K562 (cell line): ENCODE data around the gene CENPT. TPM values are rescaled to one million over a fixed set of nuclear protein-coding genes. Genes with fewer than 3 reads are reported as not detected.

Experiments used
- DMBX1 ChIP-seq: fragments of 250-450 bp; sonication (Bioruptor Pico); IDR thresholded peaks from 2 replicates; pipeline ENCODE4 v1.8.0; 2022; ENCODE audit warnings: inconsistent platforms, mild to moderate bottlenecking, moderate library complexity, borderline replicate concordance
- ERF ChIP-seq: fragments of 450-650 bp; formaldehyde crosslinking; IDR thresholded peaks from 2 replicates; pipeline ENCODE4 v1.4.0; 2020; ENCODE audit warnings: mild to moderate bottlenecking, mixed read lengths
- FOS ChIP-seq: IDR thresholded peaks from 3 replicates; pipeline ENCODE4 v1.6.1; 2011; ENCODE audit not compliant: insufficient read length; ENCODE audit errors: extremely low read depth
- KDM2B ChIP-seq: fragments of 250-450 bp; sonication (Bioruptor Pico); IDR thresholded peaks from 2 replicates; pipeline ENCODE4 v1.8.0; 2021; ENCODE audit warnings: mild to moderate bottlenecking, moderate library complexity
- KDM5B ChIP-seq: fragments of 200-600 bp; sonication (generic); IDR thresholded peaks from 2 replicates; pipeline ENCODE4 v1.6.1; 2012; ENCODE audit warnings: low read depth, mild to moderate bottlenecking, moderate library complexity, low read length, control low read depth, inconsistent platforms; ENCODE audit not compliant: insufficient replicate concordance
- MCM2 ChIP-seq: fragments of 450-650 bp; IDR thresholded peaks from 2 replicates; pipeline ENCODE4 v1.6.1; 2017; ENCODE audit warnings: low read depth, mild to moderate bottlenecking
- MTA3 ChIP-seq: fragments of 450-650 bp; formaldehyde crosslinking; IDR thresholded peaks from 2 replicates; pipeline ENCODE4 v1.6.1; 2017; ENCODE audit warnings: mild to moderate bottlenecking, borderline replicate concordance
- NFIX ChIP-seq: fragments of 250-450 bp; sonication (Bioruptor Pico); IDR thresholded peaks from 2 replicates; pipeline ENCODE4 v1.4.0; 2020; ENCODE audit warnings: low read depth, mild to moderate bottlenecking, moderate library complexity
- STAG1 ChIP-seq: sonication (generic); formaldehyde crosslinking; IDR thresholded peaks from 2 replicates; pipeline ENCODE4 v1.5.0; 2020; ENCODE audit warnings: missing genetic modification reagents, borderline replicate concordance
- SUPT5H ChIP-seq: fragments of 450-650 bp; IDR thresholded peaks from 2 replicates; pipeline ENCODE4 v1.6.1; 2016
- TCF3 ChIP-seq: sonication (generic); formaldehyde crosslinking; IDR thresholded peaks from 2 replicates; pipeline ENCODE4 v1.4.0; 2020; ENCODE audit warnings: mild to moderate bottlenecking, missing genetic modification reagents
- ZNF197 ChIP-seq: fragments of 200-800 bp; sonication (Bioruptor generic); IDR thresholded peaks from 2 replicates; pipeline ENCODE4 v1.6.1; 2016; ENCODE audit warnings: low read depth, missing genetic modification characterization, missing compliant biosample characterization
- polyA plus RNA-seq, 8 experiments: library from polyadenylated mRNA; depleted of rRNA in 4 of 8; stranded (reverse) in 5 of 8; unstranded in 3 of 8; fragments of >200 nt; fragmentation: Nextera tagmentation in 2 of 8; fragmentation: Illumina TruSeq in 1 of 8; extraction: Ambion mirVana in 2 of 8; extraction: Trizol in 1 of 8; gene quantifications; 2 replicates each; pipeline versions ENCODE4 v1.2.1 to v1.2.3, GENCODE V29; 2011 to 2014; ENCODE audit warnings: inconsistent platforms in 1 of 8, missing spikeins in 1 of 8
- total RNA-seq, 7 experiments: library from RNA; depleted of rRNA in 6 of 7; stranded (reverse); fragments of >200 nt in 6 of 7; fragmentation: Illumina TruSeq in 2 of 7; extraction: Trizol in 2 of 7; gene quantifications; 2 replicates each; pipeline versions ENCODE4 v1.2.1 to v1.2.3, GENCODE V29; 2011 to 2021; ENCODE audit warnings: low replicate concordance in 1 of 7
- TF ChIP-seq, protein P1 (sequence below): fragments of 450-650 bp; formaldehyde crosslinking; IDR thresholded peaks from 2 replicates; pipeline ENCODE4 v1.4.0; 2020; ENCODE audit warnings: mild to moderate bottlenecking, mixed read lengths
- TF ChIP-seq, protein P2 (sequence below): fragments of 250-450 bp; sonication (Bioruptor Pico); IDR thresholded peaks from 2 replicates; pipeline ENCODE4 v1.5.0; 2020; ENCODE audit warnings: mild to moderate bottlenecking
- TF ChIP-seq, protein P3 (sequence below): fragments of 250-450 bp; sonication (Bioruptor Pico); IDR thresholded peaks from 2 replicates; pipeline ENCODE4 v1.6.1; 2021; ENCODE audit warnings: mild to moderate bottlenecking
- TF ChIP-seq, protein P4 (sequence below): fragments of 450-650 bp; IDR thresholded peaks from 2 replicates; pipeline ENCODE4 v1.6.1; 2014; ENCODE audit warnings: low read depth, mild to moderate bottlenecking, moderate library complexity, borderline replicate concordance
- TF ChIP-seq, protein P5 (sequence below): fragments of 250-450 bp; sonication (Bioruptor Pico); IDR thresholded peaks from 2 replicates; pipeline ENCODE4 v1.5.0; 2020; ENCODE audit warnings: mild to moderate bottlenecking, borderline replicate concordance
- TF ChIP-seq, protein P6 (sequence below), 2 experiments: IDR thresholded peaks; 2 replicates each; pipeline ENCODE4 v1.6.1; 2012; ENCODE audit warnings: improper control_type of control experiment in 2 of 2, low read depth in 2 of 2, low read length in 2 of 2, borderline replicate concordance in 1 of 2

CENPT gene
- total and polyA plus RNA-seq, 9 of the 15 experiments (the other 6 are each of a cell fraction or from before 2014, with no cell fraction given) = 3.6 to 94.2 (median 44.1) TPM

DNA sequence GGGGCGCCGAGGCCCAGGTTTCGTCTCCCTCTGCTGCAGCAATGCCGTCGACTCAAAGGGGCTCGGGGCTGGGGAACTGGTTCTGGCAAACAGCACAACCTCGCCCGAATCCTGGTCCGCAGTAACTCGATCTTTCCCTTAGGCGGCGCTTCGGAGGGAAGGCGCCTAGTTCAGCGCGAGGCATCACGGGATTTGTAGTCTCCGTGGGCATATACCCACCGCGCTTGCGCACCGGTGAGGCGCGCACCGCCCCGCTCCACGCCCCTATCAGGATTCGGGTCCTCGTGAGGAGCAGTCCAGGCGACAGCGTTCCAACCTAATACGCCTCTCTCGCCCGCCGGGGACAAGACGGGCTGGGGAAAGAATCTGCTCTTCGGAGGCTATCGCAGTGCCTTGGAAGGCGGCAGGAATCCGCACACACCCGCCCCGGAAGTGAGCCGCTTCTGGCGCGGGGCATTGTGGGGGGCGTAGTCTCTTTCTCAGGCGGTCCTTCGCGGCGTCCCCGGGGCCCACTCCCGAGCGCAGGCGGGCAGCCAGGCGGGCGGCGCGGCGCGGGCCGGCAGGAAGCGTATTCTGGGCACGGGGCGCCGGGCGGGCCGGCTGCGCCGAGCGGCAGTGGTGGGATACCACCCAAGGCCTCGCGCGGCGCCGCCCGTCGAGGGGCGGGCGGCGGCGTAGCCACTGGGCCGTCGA, 5.5 kb downstream of the CENPT start, which contains the start of gene THAP11 (continued):
- TF ChIP-seq, protein P1, sequence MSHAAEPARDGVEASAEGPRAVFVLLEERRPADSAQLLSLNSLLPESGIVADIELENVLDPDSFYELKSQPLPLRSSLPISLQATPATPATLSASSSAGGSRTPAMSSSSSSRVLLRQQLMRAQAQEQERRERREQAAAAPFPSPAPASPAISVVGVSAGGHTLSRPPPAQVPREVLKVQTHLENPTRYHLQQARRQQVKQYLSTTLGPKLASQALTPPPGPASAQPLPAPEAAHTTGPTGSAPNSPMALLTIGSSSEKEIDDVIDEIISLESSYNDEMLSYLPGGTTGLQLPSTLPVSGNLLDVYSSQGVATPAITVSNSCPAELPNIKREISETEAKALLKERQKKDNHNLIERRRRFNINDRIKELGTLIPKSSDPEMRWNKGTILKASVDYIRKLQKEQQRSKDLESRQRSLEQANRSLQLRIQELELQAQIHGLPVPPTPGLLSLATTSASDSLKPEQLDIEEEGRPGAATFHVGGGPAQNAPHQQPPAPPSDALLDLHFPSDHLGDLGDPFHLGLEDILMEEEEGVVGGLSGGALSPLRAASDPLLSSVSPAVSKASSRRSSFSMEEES = no peak
- TF ChIP-seq, protein P2, sequence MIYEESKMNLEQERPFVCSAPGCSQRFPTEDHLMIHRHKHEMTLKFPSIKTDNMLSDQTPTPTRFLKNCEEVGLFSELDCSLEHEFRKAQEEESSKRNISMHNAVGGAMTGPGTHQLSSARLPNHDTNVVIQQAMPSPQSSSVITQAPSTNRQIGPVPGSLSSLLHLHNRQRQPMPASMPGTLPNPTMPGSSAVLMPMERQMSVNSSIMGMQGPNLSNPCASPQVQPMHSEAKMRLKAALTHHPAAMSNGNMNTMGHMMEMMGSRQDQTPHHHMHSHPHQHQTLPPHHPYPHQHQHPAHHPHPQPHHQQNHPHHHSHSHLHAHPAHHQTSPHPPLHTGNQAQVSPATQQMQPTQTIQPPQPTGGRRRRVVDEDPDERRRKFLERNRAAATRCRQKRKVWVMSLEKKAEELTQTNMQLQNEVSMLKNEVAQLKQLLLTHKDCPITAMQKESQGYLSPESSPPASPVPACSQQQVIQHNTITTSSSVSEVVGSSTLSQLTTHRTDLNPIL = no peak
- TF ChIP-seq KDM2B (no peak), KDM5B (peak; percentile 74), TCF3 (CRISPR knock-in tag) (0 out of 2 replicates have a peak, but pooled peaks have one; percentile 29), STAG1 (CRISPR knock-in tag) (no peak), ERF (CRISPR knock-in tag) (no peak), NFIX (no peak), FOS (no peak), DMBX1 (CRISPR knock-in tag) (no peak; the same call in 1 of the 2 replicates), MTA3 (no peak), ZNF197 (CRISPR knock-in tag) (no peak), SUPT5H (peak; percentile 82), MCM2 (no peak)
- TF ChIP-seq, protein P3, sequence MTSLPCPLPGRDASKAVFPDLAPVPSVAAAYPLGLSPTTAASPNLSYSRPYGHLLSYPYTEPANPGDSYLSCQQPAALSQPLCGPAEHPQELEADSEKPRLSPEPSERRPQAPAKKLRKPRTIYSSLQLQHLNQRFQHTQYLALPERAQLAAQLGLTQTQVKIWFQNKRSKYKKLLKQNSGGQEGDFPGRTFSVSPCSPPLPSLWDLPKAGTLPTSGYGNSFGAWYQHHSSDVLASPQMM = no peak
- TF ChIP-seq, protein P4, sequence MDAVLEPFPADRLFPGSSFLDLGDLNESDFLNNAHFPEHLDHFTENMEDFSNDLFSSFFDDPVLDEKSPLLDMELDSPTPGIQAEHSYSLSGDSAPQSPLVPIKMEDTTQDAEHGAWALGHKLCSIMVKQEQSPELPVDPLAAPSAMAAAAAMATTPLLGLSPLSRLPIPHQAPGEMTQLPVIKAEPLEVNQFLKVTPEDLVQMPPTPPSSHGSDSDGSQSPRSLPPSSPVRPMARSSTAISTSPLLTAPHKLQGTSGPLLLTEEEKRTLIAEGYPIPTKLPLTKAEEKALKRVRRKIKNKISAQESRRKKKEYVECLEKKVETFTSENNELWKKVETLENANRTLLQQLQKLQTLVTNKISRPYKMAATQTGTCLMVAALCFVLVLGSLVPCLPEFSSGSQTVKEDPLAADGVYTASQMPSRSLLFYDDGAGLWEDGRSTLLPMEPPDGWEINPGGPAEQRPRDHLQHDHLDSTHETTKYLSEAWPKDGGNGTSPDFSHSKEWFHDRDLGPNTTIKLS = peak; percentile 95
- TF ChIP-seq, protein P5, sequence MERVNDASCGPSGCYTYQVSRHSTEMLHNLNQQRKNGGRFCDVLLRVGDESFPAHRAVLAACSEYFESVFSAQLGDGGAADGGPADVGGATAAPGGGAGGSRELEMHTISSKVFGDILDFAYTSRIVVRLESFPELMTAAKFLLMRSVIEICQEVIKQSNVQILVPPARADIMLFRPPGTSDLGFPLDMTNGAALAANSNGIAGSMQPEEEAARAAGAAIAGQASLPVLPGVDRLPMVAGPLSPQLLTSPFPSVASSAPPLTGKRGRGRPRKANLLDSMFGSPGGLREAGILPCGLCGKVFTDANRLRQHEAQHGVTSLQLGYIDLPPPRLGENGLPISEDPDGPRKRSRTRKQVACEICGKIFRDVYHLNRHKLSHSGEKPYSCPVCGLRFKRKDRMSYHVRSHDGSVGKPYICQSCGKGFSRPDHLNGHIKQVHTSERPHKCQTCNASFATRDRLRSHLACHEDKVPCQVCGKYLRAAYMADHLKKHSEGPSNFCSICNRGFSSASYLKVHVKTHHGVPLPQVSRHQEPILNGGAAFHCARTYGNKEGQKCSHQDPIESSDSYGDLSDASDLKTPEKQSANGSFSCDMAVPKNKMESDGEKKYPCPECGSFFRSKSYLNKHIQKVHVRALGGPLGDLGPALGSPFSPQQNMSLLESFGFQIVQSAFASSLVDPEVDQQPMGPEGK (CRISPR knock-in tag) = no peak
- TF ChIP-seq, protein P6, sequence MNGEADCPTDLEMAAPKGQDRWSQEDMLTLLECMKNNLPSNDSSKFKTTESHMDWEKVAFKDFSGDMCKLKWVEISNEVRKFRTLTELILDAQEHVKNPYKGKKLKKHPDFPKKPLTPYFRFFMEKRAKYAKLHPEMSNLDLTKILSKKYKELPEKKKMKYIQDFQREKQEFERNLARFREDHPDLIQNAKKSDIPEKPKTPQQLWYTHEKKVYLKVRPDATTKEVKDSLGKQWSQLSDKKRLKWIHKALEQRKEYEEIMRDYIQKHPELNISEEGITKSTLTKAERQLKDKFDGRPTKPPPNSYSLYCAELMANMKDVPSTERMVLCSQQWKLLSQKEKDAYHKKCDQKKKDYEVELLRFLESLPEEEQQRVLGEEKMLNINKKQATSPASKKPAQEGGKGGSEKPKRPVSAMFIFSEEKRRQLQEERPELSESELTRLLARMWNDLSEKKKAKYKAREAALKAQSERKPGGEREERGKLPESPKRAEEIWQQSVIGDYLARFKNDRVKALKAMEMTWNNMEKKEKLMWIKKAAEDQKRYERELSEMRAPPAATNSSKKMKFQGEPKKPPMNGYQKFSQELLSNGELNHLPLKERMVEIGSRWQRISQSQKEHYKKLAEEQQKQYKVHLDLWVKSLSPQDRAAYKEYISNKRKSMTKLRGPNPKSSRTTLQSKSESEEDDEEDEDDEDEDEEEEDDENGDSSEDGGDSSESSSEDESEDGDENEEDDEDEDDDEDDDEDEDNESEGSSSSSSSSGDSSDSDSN (IDR thresholded peaks at IDR 0.05; ENCODE audit: borderline replicate concordance in 1 of 2, low read depth in 2 of 2, low read length in 2 of 2) = peak in 1 of 2 experiments; percentile 26; a peak in 1 of 4 replicates
